AG08396 (cell line): Measurements from ENCODE around the gene UBAP2.
"Not testable (repeated sequence)": the region's sequence is repeated elsewhere in the genome, so short reads cannot be mapped to it uniquely, and the experiment has no call there.

ENCODE experiments used
- DNase-seq: peaks from one replicate; pipeline ENCODE4 v3.0.0; 2012; ENCODE audit warnings: low spot score, mixed read lengths

UBAP2 gene

DNA sequence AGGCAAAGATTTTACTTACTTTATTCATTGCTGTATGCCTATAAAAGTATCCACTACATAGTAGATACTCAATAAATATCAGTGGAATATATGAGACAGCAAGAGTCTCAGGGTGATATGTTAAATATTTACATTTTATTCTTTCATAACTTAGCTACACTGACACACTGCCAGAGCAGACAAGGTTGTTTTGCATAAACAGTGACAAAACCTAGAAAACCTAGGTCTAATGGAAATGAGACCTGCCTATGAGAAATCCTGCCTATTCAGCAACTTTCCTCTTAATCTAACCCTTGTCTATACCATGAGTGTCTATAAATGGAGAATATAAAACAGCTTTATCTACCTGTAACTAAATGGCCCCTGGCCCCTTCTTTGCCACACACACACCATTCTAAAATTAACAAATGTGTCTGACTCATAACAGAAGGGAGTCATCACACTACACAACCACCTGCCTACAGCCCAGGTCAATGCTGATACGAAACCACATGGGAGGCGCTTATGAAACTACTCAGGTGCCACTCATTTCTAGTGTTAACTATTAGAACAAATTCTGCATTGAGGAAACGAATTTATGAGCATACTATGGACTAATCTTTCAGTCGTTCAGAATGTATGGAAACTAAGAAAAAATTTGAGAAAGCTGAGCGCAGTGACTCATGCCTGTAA lies 60.3 kb downstream of the UBAP2 start:
- no peak for DNase-seq

DNA sequence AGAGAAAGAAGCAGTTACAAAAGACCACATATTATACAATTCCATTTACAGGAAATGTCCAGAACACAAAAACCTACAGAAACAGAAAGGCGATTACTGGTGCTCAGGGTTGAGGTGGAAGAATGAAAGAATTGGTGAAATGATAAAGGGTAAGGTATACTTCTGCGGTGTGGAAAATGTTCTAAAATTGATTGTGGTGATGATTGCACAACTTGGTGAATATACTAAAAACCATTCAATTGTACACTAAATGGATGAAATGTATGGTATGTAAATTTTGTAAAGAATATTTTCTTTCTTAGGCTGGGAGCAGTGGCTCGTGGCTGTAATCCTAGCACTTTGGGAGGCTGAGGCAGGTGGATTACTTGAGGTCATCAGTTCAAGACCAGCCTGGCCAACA lies 72.3 kb downstream of the UBAP2 start:
- no peak for DNase-seq

DNA sequence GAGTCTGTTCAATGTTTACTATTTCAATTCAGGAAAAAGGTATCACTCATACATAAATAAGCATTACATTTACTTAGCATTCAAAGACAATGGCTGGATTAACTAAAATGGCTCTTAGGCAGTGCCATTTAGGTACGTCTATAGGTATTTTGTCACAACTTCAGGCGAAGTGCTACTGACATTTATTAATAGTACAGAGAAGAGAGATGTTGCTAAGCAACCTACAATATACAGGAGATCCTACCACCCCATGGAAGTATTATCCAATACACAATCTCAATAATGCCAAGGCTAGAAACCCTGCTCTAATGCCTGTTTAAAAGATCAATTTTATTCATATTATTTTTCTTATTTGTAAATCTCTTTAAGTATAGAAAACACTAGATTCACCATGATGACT lies 76.0 kb downstream of the UBAP2 start:
- DNase-seq, result no peak

DNA sequence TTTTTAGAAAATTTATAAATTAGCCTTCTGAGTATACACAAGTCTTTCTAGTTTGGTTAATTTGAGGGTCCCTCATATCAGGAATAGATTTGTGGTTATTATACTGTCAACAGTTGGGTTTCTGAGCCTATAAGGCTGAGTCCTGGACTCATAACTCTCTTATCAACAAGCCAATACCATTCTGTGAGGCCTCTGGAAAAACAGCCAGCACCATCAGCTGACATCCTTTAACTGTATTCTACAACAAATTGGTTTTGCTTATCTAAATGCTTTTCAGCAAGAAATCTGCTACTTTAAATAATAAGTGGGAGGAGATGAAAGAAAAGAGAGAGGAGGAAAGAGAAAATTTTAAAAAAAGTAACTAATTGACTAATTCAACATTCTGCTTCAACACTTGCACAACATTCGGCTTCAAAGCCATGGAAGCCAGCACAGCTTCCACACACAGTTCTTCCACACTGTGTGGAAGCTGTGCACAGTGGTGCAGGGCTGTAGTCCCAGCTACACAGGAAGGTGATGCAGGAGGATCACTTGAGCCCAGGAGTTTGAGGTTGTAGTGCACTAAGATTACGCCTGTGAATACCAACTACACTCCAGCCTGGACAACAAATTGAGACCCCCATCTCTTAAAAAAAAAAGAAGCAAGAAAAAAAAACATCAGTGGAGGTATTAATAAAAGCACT lies 84.5 kb downstream of the UBAP2 start:
- no peak for DNase-seq

DNA sequence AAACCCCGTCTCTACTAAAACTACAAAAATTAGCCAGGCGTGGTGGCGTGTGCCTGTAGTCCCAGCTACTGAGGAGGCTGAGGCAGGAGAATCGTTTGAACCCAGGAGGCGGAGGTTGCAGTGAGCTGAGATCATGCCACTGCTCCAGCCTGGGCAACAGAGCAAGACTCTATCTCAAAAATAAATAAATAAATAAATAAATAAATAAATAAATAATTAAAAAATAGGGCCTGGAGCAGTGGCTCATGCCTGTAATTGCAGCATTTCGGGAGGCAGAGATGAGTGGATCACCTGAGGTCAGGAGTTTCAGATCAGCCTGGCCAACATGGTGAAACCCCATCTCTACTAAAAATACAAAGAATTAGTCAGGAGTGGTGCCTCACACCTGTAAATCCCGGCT lies 86.2 kb downstream of the UBAP2 start:
- not testable (repeated sequence) for DNase-seq

DNA sequence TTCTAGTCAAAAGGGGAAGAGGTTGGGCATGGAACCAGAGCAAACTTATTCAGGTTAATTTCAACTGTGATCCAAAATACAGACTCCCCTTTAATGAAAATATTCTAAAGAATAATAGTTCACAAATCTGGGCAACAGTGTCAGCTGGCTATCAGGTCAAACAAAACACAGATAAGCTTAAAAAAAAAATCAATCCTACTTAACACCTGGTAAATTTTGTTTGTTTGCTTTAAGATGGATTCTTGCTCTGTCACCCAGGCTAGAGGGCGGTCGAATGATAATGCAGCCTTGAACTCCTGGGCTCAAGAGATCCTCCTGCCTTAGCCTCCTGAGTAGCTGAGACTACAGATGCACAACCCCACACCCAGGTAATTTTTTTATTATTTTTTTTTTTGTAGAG lies 89.0 kb downstream of the UBAP2 start:
- DNase-seq, result no peak

DNA sequence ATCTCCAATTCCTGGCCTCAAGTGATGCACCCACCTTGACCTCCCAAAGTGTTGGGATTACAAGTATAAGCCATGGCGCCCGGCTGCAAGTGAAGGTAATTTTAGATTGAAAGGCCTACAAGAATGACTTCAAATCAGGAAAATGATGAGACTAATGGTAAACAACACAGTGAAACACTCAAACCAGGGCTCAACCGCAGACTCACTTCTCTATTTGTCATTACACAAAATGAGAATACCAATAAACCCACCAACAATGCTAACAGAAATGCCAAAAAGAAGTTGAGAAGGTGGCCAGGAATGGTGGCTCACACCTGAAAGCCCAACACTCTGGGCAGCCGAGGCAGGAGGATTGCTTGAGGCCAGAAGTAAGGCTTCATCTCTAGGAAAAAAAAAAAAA lies 92.1 kb downstream of the UBAP2 start:
- DNase-seq, result no peak

DNA sequence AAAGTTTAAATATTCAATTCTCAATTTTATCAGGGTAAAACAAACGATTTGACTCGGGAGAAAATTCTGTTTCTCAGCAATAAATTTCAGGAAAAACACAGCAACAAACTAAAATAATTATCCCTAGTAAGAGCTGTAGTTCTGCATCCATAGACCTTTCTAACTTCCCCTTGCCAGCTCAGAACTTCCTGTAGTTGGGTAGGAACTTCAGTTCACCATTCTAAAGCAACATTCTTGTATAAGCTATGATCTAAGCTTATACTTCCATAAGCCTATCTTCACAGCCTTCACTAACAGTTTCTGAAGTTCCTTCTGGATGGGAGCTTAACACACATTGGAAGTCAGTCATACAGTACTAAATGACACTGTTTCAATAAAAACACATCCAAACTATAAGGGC lies 96.6 kb downstream of the UBAP2 start:
- DNase-seq, result no peak

DNA sequence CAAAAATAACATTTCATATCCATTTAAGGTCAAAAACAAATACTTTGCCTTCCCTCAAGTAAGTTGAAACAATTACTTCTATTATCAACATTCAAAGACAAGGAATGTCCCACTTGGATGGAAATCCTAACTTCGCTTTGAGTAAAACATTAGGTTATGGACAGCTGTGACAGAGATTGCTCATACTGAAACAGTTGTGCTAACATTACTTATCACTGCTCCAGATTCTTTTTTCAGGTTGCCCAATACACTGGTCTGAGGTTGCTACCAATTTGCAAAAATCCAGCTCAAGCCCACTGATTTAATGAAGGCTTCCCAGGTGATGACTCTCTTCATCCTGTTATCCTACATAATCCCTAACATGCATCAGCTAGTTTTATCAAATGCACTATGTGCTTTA lies 98.3 kb downstream of the UBAP2 start:
- no peak for DNase-seq

DNA sequence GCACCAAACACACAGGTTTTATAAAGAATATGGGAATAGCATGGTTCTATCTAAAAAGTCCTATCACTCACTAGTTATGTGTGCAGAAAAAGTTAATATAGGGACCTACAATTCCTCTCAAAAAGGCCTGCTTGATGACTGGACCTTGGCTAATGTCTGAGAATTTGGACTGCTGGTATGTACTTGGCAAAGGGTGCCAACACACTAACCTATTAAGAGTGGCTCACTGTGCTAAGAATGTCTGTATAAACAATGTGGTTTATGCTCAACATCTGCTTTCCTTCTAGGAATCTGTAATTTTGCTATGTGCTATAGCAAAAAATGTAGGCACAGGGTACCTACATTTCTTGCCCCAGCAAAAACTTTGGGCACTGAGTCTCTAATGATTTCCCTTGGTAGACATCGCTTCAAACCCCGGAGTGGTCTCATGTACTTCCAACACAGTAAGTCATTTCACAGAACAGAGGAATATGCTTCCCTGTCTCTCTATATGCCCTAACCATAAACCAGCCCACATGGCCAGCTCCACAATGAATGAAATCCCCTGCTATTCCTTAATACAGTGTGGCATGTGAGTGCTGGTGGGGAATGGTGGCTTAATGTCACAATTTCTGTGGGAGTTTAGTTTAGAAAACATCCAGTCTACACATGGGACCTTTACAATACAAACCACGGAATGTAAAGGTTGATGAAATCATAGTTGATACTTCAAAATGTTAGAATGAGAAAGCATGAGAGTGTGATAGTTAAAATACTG lies 101.7 kb downstream of the UBAP2 start:
- peak; percentile 86 for DNase-seq

DNA sequence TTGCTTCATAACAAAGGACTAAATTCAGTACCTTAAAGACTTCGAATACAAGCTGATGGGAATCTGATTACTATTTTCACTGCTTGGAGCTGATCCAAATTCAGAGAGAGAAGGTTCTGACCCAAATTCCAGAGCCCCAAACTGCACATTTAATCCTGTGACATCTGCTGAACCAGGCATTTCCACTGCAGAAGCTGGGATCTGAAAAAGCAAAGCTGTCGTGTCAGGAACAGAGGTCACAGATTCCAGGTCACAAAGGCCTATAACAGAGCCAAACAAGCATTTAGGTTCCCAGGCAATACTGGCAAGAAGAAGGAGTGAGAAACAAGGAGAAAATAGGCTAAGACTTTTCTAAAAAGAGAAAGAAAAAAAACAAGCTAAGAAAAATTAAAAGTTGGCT lies 105.3 kb downstream of the UBAP2 start:
- no peak for DNase-seq

DNA sequence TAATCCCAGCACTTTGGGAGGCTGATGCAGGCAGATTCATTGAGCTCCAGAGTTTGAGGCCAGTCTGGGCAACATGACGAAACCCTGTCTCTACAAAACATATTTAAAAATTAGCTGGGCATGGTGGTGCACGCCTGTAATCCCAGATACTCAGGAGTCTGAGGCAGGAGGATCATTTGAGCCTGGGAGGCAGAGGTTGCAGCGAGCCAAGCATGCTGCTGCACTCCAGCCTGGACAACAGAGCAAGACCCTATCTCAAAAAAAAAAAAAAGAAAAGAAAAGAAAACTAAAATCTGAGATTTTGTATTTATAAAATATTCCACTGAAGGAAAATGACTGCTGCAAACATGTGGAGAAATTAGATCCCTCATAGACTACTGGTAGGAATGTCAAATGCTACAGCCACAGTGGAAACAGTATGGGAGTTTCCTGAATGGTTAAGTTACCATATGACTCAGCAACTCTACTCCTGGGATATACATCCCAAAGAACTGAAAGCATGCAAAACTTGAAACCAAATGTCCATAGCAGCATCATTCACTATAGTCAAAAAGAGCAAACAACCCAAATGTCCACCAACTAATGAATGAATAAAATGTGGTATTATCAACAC lies 106.1 kb downstream of the UBAP2 start:
- DNase-seq, result peak; percentile 52

DNA sequence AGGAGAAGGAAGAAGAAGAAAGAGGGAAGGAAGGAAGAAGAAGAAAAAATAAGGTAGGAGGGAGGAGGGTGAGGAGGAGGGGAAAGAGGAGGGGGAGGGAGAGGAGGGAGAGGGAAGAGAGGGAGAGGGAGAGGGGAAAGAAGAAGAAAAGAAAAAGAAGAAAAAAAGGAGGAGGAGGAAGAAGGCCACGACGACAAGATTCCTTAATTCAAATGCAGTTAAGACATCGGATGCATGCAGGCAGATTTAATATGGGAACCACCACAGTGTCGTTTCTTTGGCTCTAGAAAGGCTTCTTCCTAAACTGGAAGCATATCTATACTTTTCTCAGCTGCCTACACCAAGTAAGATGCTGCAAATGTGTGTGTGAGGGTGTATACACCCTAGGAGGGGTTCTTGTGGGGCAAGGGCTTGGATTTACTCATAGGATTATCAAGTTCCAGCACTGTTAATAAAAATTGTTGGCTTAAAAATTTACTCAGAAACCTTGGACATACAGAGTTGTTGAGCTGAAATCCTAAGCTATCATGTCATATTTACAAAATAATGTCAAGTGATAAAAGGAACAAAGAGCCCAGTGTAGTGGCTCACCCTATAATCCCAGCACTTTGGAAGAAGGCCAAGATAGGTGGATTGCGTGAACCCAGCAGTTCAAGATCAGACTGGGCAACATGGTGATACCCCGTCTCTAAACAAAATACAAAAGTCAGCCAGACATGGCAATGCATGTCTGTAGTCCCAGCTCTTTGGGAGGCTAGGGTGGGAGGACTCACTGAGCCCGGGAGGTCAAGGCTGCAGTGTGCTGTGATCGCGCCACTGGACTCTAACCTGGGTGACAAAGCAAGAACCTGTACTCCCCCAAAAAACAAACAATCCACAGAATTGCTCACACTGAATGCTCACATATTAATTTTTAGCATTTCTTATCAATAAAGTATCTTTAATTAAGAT lies 108.5 kb downstream of the UBAP2 start:
- no peak for DNase-seq

DNA sequence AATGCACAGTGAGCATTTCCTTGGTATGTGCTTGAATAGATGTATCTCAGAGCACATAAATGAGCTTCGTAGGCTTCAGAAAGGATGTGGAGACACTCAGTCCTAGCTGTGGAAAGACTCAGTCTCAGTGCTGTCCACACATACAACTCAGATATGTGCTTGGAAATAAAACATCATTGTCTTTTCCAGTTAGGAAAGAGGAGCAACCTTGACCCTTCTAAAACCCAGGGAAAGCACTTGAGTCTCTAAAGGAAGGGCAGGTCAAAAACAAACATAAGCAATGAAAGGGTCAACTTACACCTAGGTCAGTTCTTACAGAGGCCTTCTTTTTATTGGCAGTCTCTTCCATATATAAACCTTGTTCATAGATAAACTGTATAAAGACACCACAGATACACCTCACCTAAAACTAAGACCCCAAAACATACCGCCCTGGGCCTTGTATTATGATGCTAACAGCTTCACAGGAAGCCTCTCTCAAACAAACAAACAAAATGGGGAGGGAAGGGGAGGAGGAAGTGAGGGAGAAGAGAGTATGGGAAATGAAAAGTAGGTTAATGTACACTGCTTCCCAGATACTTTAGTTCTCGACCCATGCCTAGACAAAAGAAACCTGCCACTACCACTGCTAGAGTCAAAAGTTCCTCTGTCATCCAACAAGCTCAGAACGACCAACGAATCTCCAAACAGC lies 114.4 kb downstream of the UBAP2 start:
- no peak for DNase-seq

DNA sequence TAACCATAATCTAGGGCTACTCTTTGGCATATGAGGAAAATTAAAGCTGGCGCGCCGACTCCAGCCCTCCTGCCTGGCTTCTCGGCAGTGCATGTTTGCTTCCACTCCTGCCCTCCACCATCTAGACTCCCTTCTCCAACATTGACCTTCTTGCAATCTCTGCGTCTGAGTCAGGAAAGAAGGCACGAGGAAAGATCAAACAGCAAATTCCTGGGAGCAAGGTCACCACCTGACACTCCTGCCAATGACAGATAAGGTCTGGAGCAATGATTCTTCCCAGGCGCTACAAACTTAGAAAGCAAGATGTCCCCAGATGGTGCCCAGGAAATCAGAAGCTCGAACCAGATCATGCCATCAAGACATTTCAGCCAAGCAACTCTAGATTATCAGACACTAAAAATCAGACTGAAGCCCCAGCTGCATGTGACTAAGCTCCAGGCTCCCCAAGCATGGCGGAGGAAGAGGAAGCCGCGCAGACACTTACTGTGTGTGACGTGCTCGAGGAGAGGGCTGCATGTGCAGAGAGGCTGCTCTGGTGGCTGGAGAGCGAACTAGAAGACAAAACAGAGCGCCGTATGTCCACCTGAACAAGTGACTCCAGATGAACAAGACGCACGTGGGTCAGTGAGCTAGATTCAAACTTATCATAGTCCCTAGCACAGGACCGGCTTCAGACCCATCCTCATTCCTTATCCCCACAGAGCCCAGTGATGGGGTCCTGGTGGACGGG lies 116.4 kb downstream of the UBAP2 start:
- DNase-seq, result no peak

DNA sequence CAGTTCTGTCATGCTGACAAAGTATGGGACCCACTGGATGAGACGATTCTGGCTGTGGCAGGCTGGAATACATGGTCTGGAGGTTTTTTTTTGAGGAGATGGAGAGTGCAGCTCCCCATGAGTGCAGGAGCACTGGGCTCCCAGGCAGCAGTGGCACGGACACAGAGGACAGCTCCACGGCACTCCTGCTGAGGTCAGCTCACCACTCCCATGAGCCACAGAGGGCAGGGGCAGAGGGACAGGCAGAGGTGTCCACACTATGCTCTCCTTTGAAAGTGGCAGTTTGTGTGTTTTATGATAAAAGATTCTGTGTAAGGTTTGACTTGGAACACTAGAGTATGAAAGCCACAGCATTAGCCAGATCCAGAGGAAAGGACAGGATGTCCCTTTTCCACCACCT lies 117.4 kb downstream of the UBAP2 start:
- DNase-seq, result no peak

DNA sequence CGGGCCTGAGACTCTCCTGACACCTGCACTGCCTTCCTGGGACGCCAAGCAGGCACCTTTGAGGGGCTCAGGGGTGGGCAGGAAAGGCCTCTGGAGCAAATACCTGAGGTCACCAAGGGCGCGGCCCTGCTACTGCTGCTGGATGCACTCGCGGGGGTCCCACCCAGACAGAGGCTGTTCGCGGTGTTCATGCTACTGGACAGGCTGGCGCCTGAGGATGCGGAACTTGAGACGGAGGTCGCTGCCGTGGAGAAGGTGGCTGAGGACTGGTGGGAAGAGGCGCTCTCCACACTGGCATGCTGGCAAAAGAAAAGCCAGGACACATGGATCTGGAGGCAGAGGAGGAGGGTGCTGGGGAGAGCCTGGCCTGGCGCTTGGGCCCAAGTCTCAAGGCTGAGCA lies 121.0 kb downstream of the UBAP2 start:
- DNase-seq, result no peak

DNA sequence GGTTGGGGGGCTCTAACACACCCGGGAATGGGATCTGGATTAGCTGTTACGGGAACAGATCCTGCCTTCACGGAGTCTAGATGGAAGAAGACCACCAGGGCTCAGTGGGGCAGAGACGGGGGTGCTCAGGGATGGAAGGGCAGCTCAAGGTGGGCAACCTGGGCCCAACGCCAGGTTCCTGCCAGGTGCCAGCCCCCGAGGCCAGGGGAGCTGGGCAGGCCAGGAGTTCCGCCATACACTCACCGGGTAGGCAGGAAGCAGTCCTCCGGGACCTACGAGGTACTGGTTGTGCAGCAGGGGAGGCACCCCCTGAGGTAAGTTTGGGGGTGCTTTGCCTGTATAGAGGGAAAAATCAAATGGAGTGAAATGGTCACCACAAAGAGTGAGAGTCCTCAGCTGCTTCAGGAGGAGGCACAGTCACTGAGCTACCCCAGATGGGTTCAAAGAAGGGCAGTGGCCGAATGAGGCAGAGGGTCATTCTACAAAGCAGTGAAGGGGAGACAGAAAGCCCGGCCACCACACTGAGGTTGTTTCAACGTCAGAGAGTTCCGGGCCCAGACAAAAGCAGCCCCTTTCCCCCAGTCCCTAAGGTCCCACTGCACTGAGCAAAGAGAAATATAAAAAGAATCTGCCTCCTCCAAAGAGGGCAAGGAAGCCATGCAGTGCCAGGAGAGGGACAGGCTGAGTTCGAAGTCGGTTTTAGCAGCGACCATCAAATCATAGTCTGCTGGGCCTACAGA lies 121.8 kb downstream of the UBAP2 start:
- no peak for DNase-seq

DNA sequence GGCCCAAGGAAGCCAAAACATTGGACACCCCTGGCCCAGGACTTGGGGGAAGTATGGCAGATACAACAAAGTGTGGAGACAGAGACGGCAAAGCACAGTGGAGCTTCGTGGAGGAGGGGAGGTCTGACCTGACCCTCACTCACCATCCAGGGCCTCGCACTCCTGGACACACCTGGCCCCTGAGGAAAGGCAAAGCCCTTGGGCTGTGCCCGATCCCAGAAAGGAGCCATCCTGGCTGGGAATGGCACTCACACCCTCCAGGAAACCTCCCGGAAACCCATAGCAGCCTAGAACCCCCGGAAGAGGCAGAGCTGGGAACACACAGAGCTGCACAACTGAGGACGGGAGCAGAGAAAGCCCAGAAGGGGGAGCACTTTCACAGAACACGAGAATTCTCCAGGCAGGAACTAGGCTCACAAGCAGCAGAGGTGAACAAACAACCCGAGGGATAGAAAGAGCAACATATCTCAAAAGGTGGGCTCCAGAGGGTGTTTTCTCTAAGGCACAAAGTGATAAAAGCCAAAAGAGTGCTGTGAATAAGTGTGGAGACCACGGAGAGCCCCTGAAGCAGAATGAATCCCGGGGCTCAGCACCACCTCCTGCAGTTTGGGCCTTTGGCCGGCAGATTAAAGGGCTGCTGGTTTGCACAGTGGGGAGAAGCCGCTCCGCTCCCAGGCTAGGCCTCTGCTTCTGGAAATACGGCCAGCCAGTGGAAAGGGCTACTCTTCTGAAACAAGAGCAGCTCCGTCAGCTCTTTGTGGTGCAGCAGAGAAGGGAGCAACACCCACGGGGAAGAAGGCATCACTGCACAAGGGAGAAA lies 123.5 kb downstream of the UBAP2 start:
- DNase-seq, result peak; percentile 74
